Neural cell (in vitro differentiated cells): Measurements from ENCODE around the gene TSR2.

ENCODE experiments used
- MXI1 ChIP-seq: fragments of 450-650 bp; conservative IDR thresholded peaks from 2 replicates; pipeline ENCODE4 v1.6.1; 2014; ENCODE audit warnings: antibody characterized with exemption, mild to moderate bottlenecking; ENCODE audit not compliant: poor library complexity, severe bottlenecking
- TAF1 ChIP-seq: IDR thresholded peaks from 2 replicates; pipeline ENCODE4 v1.6.1; 2012; ENCODE audit warnings: low read depth
- TF ChIP-seq, protein P1 (sequence below): fragments of 450-650 bp; IDR thresholded peaks from 2 replicates; pipeline ENCODE4 v1.5.1; 2014; ENCODE audit warnings: antibody characterized with exemption, mild to moderate bottlenecking, moderate library complexity; ENCODE audit not compliant: poor library complexity, severe bottlenecking

DNA sequence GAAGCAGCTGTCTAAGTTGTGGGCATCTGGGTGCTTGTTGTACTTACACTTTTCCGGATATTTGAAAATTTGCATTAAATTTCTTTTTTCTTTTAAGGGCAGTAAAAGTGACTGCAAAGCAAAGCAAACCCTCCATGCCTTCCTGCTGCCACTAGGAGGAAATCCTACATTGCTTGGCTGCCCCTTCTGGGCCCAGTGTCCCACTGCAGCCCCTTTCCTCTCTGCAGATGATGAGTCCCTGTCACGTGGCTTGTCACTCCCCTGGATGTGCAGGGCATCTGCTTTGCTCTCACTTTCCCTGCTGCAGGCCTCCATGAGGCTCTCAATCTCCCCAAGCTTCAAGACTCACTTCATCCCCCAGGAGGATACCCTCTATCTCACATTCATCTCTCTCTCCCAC lies 12.7 kb downstream of the TSR2 start:
- TF ChIP-seq, protein P1, sequence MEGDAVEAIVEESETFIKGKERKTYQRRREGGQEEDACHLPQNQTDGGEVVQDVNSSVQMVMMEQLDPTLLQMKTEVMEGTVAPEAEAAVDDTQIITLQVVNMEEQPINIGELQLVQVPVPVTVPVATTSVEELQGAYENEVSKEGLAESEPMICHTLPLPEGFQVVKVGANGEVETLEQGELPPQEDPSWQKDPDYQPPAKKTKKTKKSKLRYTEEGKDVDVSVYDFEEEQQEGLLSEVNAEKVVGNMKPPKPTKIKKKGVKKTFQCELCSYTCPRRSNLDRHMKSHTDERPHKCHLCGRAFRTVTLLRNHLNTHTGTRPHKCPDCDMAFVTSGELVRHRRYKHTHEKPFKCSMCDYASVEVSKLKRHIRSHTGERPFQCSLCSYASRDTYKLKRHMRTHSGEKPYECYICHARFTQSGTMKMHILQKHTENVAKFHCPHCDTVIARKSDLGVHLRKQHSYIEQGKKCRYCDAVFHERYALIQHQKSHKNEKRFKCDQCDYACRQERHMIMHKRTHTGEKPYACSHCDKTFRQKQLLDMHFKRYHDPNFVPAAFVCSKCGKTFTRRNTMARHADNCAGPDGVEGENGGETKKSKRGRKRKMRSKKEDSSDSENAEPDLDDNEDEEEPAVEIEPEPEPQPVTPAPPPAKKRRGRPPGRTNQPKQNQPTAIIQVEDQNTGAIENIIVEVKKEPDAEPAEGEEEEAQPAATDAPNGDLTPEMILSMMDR = peak; percentile 44
- TF ChIP-seq MXI1 (no peak), TAF1 (no peak)
